HG02588 (cell line): Measurements from ENCODE around the gene FRMD3.

Experiments used
- ATAC-seq: cut with Tn5 transposase; IDR thresholded peaks from one replicate; pipeline ENCODE4 v1.9.1; 2021; ENCODE audit warnings: mild to moderate bottlenecking, moderate library complexity; ENCODE audit not compliant: unreplicated experiment

Gene FRMD3

DNA sequence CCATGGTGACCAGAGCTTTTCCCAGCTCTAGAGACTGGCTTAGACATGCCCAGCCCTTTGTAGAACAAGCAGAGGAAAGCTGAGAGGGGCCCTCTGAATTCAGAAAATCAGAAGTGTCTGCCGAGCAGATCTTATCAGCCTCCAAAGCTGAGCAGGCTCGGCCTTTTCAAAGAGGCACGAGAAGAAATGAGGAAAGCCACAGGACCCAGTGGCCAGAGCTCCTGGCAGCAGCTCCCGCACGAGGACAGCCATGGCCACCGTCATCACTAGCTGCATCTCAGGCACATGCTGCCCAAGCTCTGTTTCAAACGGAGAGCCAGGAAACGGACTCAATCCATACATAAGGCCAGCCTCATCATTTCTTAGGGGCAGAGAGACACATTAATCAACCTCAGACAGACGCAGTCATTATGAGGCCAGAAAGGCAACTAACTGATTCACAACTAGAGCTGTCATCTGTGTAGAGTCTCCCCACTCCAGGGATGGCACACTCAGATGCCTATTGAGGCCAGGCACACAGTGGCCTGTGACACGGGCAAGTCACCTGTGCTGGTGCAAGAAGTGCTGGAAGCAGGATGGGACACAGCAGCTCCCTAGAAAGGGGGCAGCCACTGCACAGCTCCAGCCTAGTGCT is 194.7 kb downstream of the FRMD3 start:
- no peak for ATAC-seq

GRCh38 chr9:83342731-83343130 is 195.5 kb downstream of the FRMD3 start:
- no peak for ATAC-seq

DNA sequence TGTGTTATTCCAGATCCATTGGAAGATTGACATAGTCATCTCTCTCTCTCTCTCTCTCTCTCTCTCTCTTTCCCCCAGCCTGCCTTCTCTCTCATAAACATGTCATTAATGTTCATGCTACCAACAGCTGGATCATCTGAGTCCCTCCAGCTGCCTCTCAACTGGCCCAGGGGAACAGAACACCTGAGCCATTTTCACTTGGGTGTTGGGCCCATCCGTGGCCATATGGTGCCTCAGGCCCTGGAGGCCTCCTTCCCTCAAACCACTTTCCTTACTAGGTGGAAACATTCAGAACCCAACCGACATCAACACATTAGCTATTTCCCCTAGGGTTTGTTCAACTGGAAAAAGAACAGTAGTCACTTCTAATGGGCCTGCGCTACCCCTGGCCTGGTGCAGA is 196.2 kb downstream of the FRMD3 start:
- ATAC-seq = no peak

GRCh38 chr9:83340451-83340850 is 197.8 kb downstream of the FRMD3 start:
- no peak for ATAC-seq

GRCh38 chr9:83339435-83339834 is 198.8 kb downstream of the FRMD3 start:
- ATAC-seq = no peak

GRCh38 chr9:83336706-83337105 is 201.5 kb downstream of the FRMD3 start:
- no peak for ATAC-seq

DNA sequence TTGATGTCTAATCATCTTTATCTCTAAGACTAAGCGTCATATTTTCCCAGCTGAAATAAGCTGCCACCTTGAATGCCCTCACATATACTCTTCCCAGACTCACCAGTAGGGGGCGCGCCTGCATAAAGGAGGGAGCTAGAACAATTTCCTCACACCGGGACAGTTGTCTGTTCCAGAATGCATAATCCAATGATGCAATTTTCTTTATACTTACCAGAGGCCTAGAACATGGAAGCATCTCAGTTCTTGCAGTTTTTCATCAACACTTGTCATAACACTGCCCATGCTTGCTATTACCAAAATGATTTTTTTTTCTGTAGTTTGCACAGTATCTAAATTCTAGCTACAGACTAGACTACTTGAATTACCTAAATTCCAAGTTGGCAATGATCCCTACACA is 203.9 kb downstream of the FRMD3 start:
- ATAC-seq = no peak

GRCh38 chr9:83330207-83331196 is 207.7 kb downstream of the FRMD3 start:
- ATAC-seq = no peak

DNA sequence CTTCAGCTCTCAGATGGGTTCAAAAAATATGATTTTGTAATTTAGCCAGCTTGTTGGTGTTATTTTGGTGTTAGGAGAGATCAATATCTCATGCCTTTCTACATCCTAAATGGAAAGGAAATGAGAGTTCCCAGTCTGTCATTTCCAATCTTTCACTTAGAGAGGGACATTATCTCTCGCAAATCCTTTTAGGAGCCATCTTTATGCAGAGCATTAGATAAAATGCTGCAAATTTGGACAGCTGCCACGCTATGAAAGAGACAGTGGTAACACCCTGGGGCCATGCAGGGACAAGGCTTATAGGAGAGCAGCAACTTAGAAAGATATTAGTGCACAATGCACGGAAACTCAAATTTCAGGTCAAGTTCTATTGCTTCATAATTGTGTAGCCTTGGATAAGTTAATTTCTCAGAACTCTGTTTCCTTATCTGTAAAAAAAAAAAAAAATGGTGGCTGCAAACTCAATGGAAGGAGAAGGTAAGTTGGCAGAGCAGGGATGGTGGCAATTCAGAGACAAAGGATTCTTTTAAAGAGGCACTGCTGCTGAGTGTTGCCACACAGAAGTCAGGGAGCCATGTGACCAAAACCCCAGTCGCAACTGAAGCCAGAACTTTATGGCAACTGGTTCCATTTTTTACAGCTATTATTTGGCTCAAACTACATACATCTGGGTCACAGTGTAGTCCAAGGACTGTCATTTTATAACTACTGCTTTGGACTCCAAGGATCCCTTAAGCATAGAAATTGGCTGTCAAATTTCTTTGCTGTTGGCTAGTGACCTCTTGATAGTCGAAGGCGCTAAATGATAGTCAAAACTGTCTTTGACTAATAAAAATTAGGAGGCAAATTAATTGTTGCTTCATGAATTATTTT is 210.2 kb downstream of the FRMD3 start:
- no peak for ATAC-seq

- no peak for ATAC-seq
These were observed 210.9 kb downstream of the FRMD3 start for GRCh38 chr9:83327323-83327722.

DNA sequence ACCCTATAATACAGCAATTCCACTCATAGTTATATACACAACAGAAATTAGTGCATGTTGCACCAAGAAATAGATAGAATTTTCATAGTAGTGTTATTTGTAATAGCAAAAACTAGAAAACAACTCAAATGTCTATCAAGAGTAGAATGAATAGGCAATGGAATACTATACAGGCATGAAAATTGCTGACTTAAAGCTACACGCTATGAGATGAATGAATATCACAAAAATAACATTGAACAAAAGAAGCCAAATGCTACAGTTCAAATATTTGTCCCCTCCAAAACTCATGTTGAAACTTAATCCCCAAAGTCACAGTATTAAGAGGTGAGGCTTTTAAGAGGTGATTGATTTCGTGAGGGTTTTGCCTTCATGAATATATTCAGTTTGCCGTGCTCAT is 215.1 kb downstream of the FRMD3 start:
- no peak for ATAC-seq

DNA sequence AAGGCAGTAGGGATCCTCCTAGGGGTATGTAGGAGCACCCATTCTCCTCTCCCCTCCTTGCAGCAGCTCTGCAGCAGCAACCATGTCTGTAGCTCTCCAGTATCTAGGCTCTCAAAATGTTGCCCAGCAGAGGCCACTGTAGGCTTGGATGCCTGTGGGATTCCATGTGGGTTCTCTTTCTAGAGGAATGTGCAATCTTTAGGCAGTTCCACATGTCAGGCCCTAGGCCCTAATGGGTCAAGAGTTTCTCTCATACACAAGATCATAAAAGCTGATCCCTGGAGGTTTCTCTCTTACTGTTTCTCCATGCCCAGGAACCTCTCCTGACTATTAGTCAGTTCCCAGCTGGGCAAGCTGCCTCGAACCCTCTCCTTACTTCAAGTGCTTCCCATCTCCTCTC is 215.8 kb downstream of the FRMD3 start:
- ATAC-seq = no peak

DNA sequence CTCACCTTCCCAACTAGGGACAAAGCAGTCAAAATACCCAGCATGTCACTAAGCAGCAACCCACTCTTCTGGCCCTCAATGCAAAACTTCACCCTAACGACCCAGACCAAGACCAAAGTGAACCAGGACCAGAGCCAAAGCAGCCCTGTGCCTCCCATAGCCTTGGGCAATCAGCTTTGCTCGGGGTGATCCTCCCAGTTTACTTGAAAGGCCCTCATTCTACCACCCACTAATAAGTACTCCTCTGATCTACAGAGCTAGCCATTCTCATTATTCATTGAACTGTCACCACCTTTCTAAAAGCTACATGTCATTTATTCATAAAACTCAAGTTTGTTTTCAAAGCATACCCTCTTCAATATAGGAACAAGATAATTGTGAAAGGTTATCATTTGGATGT is 221.0 kb downstream of the FRMD3 start:
- ATAC-seq = no peak

GRCh38 chr9:83315649-83316048 is 222.6 kb downstream of the FRMD3 start:
- no peak for ATAC-seq

DNA sequence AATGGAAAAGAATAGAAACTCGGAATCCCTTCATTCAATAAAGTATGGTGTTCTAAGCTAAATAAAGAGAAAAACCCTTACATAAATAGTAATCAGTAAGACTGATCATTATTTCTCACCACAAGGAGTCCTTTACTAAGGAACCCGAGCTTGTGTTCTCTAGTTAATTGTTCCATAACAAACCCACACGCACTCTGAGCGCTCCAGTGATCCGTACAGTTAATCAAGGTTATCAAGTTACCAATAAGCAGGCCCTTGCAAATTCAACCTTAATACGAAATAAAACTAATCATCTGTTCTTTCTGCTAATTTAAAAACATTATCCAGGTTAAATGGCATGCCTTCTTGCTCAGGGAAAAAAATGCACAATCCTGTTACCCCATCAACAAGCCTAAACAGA is 224.4 kb downstream of the FRMD3 start:
- ATAC-seq = no peak

- no peak for ATAC-seq
These were observed 225.7 kb downstream of the FRMD3 start for GRCh38 chr9:83312537-83312936.

- ATAC-seq = no peak
These were observed 231.0 kb downstream of the FRMD3 start for GRCh38 chr9:83307066-83307724.

DNA sequence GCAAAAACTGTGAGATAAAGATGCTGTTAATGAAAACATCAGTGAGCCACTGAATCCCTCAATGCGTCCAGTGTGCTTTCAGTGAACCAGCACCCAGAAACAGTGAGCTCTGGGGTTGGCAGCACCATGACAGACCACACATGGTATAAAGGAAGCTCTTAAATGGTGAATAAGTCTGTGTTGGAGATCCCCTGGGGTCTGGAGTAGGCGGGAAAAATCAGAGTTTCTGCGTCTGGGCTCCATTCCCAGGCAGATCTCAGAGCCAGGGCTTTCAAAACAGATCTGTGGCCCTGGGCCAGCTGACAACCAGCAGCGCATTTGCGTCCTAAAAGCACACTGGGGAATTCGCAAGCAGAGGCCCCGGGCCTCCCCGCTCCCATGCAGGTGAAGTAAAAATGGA is 233.5 kb downstream of the FRMD3 start:
- ATAC-seq = no peak

GRCh38 chr9:83299571-83299970 is 238.6 kb downstream of the FRMD3 start:
- ATAC-seq = no peak

GRCh38 chr9:83299094-83299493 is 239.1 kb downstream of the FRMD3 start:
- ATAC-seq = no peak

DNA sequence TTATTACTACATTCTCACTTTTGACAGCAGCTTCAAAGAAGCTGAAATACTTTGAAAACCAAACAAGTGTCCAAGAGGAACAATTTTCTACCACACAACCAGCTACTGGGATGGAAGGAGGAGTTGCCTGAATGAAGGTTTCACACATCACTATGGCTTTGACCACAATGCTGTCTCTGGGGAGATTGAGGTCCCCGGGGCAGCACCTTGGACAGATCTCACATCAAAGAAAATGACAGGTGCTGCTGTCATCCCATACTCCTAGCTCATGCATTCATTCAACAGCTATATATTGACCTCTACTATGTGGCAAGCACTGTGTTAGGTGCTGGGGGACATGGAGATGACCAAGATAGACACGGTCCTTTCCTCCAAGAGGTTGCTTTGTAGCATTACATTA is 242.1 kb downstream of the FRMD3 start:
- ATAC-seq = peak; percentile 50
